CD4-positive, alpha-beta T cell treated with Interleukin-1 beta for 1 hour (primary cell): ENCODE data around the gene KRTAP10-12.
"Not testable (repeated sequence)": the region's sequence is repeated elsewhere in the genome, so short reads cannot be mapped to it uniquely, and the experiment has no call there.

Source experiments
- DNase-seq, 2 donors: peaks; one replicate each; pipeline ENCODE4 v3.0.0-alpha.2; 2020 to 2022

KRTAP10-12 gene

GRCh38 chr21:44670642-44671432 lies 26.1 kb upstream of the KRTAP10-12 start:
- no peak for DNase-seq

DNA sequence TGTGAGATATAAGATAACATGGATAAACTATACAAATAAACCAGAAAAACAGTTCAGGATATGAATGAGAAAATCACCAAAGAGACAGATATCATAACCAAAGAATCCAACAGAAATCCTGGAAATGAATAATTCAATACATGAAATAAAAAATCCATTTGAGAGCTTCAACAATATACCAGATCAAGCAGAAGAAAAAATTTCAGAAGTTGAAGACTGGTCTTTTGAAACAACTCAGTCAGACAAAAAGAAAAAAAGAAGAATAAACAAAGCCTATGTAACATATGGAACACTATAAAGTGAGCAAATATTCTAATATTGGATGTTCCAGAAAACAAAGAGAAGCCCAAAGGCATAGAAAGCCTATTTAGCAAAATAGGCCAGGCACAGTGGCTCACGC lies 25.1 kb upstream of the KRTAP10-12 start:
- no peak for DNase-seq

GRCh38 chr21:44677881-44678280 lies 19.1 kb upstream of the KRTAP10-12 start:
- no peak for DNase-seq

DNA sequence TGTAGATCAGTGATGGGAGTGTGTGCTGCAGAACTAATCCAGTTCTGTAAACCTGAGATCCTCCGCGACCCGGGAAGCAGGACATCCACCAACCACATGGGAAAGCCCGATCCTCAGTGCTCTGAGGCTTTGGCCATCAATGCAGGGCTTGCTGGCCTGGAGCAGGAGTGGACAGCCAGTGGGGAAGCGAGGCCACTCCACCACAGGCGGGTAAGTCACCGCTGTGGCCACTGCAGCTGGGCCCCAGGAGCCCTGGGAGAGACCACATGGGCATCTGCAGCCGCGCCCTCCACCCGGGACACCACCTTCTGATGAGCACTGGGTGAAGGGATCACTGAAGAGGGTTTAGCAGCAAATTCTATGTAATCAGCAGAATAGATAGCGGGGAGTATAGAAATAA lies 15.8 kb upstream of the KRTAP10-12 start:
- DNase-seq: no peak

- no peak for DNase-seq
Measured at GRCh38 chr21:44681861-44682579, 15.0 kb upstream of the KRTAP10-12 start, which contains the start of gene KRTAP12-1. Gene KRTAP12-1 (minus strand): TSS chr21:44682163. CDS start chr21:44682123, 40 bp downstream.

DNA sequence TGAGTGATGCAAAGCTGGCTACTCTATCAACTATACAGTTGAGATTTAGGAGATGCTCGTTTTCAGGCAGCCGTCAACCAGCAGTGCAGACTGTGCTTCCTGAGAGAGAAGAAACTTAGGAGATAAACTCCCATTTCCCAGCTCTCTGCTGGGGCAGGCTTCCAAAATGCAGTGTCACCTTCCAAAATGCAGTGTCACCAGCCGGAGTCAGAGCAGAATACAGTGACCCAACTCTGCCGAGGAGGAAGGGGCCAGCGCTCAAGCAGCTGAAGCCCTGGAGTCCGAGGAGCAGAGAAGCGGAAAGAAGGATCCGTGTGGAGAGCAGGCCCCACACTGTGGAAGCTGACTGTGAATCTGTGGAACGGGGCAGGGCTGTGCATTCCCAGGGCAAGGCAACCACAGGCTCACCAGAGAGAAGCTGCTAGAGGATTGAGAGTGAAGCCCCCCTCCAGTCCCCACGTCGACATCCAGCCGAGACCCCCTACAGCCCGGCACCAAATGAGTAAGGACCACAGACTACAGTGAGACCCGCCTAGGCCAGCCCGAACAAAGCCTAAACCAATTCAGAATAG lies 14.3 kb upstream of the KRTAP10-12 start:
- no peak for DNase-seq

- DNase-seq: no peak
Measured at GRCh38 chr21:44684077-44684476, 12.9 kb upstream of the KRTAP10-12 start.

DNA sequence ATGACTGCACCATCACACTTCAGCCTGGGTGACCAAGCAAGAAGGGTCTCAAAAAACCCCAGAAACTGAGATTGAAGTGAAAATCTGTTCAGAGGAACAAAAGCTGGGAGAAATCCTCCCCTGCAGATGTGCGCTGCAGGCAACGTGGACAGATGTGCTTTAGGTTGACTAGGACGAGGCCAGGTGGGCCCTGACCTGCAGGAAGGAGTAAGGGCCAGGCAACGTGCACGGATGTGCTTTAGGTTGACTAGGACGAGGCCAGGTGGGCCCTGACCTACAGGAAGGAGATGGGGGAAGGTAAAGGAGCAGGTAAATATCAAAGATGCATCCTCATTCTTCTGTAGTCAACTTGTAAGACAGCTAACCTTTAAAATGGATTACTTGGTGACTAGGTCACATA lies 12.5 kb upstream of the KRTAP10-12 start:
- no peak for DNase-seq

DNA sequence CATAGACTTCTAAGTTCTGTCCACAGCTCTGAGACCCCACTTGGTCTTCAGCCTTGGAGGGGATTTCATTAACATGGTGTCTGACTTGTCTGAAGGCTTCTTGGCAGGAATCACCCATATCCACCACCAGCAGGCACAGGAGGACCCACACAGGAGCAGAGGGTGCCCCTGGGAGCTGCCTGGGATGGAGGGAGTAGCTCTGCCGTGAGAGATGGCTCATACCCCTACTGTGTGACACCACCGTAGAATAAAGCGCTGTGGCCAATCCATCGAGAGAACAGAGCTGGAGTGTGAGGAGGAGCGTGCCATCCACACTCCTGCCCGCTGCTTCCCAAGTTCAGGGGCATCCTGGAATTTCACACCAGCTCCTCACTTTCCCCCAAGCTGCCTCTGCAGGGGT lies 11.9 kb upstream of the KRTAP10-12 start:
- DNase-seq: not testable (repeated sequence)

DNA sequence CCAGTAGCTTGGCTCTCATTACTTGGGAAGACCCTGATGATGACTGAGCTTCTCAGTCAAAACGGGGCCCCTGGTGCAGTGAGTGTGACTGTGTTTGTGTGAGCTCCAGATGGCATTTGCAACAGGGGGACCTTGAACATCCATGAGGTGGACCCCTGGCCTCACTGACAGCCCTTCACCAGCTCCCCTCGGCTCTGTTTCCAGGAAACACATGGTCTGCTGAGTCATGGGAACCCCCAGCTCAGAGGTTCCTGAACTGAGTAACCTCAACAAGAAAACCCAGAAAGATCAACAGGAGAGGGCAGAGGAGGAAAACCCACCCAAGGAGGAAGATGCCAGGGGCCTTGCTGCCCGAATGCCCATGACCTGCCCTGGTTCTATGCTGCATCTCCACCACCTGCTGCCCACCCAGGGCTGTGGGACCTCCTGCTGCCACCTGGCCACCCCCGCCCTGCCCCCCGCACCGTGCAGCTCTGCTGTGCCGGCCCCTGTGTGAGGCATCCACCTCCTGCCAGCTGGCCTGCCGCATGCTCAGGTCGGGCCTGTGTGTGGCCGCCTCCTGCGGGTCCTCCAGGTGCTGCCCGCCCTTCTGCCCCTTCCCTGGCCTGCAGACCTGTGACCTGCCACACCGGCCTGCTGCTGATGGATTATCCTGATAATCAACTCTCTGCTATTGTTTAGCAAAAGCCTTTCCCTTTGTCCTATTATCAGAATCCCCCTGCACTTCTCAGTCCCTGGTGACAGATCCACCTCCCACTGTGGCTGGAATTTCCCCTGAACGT lies 10.8 kb upstream of the KRTAP10-12 start:
- DNase-seq: no peak

DNA sequence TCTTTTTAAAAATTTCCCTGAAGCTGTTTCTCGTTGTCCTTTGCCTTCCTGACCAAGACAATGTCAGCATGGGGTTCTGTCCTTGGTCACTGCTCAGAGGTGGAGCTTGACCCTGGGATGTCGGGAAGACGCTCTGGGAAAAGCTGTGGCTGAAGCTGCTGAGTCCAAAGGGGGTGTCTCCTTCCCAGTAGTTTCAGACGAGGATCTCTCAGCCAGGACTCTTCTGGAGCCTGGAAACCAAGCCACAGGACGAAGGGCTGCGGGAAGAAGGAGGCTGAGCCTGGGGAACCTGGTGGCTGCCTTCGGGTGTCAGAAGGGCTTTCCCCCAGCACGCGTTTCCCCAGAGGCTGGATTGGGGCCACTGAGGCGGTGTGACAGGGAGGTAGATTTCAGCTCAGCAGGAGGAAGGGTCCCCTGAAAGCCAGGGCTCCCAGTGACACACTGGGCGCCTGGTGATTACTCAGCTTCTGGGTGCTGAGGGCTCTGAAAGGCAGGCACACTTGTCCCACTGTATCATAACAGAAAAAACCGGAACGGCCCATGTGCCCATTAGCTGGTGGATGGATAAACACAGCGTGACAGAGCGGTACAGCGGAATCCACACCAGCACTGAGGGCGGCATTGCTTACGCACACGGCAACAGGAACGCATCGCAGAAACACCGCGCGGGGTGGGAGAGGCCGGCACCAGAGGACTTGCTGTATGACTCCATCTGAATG lies 10.0 kb upstream of the KRTAP10-12 start:
- DNase-seq: no peak

DNA sequence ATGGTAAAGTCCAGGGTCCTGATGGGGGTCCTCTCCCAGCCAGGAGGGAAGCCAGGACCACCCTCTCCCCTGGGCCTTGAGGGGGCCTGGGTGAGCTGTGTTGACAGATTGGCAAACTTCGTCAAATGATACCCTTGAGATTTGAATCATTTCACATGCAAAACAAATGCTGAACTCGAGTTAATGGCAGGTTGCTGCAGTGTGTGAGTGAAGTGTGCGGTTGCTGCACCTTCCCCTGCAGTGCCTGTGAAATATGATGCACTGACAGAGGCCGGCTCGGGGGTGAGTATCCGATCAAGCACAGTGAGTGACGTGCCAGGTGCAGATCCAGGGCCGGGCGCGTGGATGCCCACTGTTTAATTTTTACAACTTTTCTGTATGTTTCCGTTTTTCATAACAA lies 9.3 kb upstream of the KRTAP10-12 start:
- DNase-seq: no peak

DNA sequence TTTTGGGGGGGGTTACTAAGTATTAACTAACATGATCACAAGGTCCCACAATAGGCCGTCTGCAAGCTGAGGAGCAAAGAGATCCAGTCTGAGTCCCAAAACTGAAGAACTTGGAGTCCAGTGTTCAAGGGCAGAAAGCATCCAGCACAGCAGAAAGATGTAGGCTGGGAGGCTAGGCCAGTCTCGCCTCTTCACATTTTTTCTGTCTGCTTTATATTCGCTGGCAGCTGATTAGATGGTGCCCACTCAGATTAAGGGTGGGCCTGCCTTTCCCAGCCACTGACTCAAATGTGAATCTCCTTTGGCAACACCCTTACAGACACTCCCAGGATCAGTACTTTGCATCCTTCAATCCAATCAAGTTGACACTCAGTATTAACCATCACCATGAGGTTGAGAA lies 7.2 kb upstream of the KRTAP10-12 start:
- DNase-seq: not testable (repeated sequence)

- DNase-seq: no peak
Measured at GRCh38 chr21:44691686-44692085, 5.3 kb upstream of the KRTAP10-12 start.

DNA sequence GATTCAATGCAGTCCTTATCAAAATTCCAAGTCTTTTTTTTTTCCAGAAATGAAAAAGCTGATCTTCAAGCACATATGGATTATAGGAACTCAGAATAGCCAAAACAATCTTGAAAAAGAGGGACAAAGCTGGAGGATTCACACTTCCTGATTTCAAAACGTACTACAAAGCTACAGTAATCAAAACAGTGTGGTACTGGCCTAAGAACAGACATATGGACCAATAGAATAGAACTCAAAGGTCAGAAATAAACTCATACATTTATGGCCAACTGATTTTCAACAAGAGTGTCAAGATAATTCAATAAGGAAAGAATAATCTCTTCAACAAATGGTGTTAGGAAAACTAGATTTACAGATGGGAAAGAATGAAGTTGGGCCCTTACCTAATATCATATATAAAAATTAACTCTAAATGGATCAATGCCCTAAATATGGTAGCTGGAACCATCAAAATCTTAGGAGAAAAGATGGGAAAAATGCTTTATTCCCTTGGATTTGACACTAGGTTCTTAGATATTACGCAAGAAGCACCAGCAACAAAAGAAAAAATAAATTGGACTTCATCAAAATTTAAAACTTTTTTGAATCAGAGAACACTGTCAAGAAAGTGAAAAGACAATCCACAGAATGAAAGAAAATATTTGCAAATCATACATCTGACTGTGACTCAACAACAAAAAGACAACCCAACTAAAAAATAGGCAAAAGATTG lies 4.0 kb upstream of the KRTAP10-12 start:
- DNase-seq: no peak

DNA sequence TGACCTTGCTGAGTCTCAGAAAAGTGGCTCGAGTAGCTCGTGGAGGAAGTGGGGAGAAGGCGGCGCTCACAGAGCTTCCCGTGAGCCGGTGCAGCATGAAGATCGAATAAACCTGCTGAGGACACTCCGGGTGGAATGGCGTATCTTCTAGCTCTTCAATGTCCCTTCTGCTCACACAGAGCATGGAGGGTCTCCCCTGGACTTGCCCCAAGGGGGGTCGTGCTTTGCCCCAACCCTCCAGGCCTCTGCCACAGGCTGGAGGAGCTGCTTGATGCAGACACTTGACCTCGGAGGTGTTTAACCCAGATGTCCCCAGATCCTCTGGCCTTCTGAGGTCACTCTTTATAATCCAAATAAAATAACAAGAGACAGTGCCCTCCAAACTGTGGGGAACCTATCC lies 2.2 kb upstream of the KRTAP10-12 start:
- no peak for DNase-seq

DNA sequence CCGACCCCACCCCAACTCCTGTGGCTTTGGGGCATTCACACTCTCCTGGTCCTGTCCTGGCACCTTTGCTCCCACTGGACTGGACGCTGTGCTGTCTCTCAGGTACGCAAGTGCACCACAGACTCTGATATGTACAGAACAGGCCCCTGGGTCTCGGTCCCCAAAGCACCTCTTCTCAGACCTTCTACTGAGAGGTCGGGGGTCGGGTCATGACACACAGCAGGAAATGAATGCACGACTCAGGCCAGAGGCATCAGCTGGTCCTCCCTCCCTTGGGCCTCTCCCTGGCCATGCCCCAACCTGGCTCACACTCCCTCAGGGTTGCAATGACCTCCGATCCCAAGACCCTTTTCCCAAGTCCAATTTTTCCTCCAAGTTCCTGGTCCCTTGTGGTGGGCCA lies 1.8 kb upstream of the KRTAP10-12 start:
- no peak for DNase-seq

GRCh38 chr21:44695641-44696040 lies 1.3 kb upstream of the KRTAP10-12 start:
- no peak for DNase-seq

DNA sequence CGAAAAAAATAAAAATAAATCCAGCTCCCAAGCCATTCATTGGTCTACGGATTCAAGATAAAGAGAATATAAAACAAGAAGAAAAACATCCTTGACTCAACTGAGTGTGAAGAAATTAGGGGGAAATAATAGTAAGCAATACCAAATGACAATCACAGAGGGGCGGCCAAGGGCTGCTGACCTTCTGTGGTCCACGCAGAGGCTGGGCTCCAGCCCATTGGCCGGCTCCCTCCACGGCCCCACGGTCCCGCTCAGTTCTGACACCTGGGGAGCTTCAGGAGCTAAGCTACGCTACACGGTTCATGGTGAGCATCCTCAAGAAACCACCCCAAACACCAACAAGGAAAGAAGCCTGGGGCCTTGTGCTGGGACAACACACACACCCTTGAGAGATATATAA lies 400 bp upstream of the KRTAP10-12 start:
- DNase-seq: no peak

DNA sequence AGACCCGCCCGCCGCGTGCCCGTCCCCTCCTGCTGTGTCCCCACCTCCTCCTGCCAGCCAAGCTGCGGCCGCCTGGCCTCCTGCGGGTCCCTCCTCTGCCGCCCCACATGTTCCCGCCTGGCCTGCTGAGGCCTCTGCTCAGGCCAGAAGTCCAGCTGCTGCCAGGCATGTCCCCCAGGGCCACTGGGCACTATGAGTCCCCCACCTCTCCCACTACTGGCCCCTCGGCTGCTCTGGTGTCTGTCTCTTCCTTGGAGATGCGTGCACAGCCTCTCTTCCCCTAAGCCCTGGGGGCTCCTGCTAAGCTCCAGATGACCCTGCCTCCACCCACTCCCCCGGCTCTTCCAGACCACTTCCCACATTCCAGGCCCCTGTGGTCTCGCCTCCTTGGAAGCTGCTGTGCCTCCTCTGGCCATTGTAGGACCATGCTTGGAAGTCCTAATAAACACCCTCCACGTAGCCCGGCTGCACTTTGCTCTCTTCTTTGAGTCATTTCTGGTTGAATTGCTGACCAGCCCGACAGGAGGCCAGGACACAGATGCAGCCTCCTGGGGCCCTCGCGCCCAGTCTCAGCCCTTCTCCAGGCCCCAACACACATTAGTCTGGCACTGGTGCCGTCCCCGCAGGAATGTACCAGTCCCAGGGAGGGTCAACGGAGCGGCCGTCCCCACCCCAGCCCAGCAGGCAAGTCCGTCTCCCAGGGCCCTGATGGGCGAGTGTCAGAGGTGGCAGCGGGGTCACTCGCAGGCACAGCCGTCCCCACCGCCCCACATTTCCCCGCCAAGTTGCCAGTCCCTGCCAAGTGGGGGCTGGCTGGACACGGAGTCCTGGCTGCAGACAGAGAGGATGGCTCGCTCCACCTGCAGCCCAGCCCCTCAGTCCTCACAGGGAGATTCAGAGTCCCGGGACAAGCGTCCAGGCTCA lies 1.1 kb downstream of the KRTAP10-12 start:
- DNase-seq: no peak
